ENCODE measurements around the gene CDH2.

The CDH2 gene
- 0 reads per million in 3 experiments for total RNA-seq

DNA sequence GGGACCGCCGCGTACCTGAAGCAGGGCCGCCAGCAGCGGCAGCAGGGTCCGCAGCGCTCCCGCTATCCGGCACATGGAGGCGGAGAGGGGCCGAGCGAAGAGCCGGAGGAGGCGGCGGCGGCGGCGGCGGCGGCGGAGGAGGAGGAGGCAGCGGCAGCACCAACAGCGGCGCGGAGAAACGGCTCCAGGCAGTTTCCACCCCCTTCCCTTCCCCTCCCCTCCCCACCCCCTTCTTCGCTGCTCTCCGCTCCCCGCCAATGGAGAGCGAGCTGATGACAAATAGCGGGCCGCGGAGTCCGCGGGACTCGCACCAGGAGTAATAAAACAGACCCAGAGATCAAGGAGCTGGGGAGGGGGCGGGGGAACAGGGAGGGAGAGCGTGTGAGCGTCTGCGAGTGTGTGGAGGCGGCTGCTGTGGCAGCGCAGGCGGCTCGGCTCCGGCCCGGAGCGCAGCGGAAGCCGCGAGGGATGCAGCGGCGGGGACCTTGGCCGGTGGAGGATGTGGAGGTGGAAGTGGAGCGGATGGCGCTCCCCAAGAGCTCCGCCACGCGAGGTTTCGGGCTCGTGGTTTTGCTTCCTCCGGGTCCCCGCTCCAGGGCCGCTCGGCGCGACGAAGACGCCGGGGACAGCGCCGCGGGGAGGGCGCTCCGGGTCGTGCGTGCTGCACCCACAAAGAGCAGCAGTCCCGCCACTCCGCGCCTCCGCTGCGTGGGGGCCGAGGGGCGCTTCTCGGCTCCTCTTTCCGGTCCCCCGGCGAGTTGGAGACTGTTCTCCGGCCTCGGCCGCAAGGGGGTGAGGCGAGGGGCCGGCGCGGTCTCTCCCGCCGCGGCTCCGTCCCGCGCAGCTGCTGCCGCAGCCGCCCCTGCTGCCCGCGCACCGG lies at the start of gene CDH2:
TSS of gene CDH2 (minus strand) at position 183 of the 880 bp plus-strand sequence. CDS start at position 75, 108 bp downstream.
- no peak for DNase-seq

DNA sequence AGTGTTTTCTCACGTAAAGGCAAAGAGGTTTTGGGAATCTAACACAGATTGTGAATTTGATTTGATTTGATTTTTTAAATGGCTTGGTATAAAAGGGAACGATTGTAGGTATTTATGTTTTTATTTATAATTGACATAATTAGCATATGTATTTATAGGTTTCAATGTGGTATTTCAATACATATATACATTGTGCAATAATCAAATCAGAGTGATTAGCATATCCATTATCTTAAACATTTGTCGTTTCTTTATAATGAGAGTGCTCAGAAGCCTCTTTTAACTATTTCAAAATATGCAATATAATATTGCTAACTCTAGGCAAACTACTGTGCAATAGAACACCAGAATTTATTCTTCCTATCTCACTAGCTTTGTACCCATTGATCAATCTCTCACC lies 35.1 kb upstream of the CDH2 start:
- no peak for DNase-seq

GRCh38 chr18:28208712-28209265 lies 31.9 kb upstream of the CDH2 start:
- no peak for DNase-seq

DNA sequence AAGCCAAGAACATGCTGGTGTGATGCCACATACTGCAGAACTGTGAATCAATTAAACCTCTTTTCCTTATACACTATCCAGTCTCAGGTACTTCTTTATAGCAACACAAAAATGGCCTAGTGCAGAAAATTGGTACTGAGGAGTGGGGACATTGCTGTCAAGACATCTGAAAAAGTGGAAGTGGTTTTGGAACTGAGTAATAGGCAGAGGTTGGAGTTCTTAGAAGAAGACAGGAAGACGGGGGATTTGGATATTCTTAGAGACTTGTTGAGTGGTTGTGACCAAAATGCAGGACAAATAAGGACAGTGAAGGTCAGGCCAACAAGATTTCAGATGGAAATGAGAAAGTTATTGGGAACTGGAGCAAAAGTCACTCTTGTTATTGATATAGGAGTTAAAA lies 31.3 kb upstream of the CDH2 start:
- no peak for DNase-seq

DNA sequence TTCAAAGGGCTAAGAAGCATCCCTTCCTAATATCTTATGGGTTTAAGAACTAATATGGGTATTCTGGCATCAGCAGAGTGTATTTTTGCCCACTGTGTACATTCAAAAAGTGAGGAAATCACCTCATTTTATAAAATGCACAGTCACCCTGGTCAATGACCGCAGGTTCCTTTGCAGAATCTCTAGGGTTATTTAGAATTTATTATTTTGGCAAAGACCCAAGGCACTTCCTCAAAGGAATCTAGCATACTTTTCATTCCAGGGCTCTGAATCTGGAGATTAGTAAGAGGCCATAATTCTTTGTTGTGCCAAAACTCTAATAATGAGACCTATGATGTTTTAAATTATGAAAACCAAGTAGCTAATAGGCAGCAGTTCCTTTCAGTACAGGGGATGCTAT lies 27.2 kb upstream of the CDH2 start:
- DNase-seq = no peak

GRCh38 chr18:28201056-28201455 lies 24.1 kb upstream of the CDH2 start:
- DNase-seq = no peak

DNA sequence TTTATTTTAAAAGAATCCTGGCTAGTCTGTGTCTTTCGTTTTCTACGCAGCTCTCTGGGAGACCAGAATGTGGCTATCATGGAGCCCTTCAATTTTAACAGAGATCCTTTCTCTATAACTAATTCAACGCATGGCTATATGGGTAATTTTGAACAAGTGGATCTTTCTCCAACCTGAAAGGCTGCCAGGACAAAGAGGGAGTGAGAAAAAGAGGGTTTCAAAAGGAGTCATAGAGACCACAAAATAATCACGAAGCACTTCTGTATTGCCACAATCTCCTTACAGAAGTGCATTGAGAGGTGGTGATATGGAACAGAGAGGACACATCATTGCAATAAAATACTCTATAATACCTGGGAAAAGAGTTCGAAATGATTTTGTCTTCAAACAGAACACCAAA lies 21.7 kb upstream of the CDH2 start:
- DNase-seq = no peak

DNA sequence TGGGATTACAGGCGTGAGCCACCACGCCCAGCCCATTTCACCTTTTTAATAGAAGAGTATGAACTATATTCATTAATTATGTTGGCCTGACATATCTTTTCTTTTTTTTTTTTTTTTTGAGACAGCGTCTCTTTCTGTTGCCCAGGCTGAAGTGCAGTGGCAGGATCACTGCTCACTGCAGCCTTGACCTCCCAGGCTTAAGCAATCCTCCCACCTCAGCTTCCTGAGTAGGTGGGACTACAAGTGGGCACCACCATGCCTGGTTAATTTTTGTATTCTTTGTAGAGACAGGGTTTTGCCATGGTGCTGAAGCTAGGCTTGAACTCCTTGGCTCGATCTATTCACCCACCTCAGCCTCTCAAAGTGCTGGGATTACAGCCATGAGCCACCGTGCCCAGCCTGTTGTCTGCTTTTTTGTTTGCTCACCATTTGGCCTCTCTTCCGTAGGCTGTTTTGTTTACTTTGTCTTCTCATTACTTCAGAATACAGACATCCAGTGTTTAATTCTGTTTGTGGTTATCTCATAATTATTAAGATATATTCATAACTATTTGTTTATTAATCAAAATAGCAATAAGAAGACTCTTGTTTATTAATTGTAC lies 16.3 kb upstream of the CDH2 start:
- DNase-seq = no peak

- no peak for DNase-seq
Observed at GRCh38 chr18:28189400-28190239, 12.7 kb upstream of the CDH2 start.

DNA sequence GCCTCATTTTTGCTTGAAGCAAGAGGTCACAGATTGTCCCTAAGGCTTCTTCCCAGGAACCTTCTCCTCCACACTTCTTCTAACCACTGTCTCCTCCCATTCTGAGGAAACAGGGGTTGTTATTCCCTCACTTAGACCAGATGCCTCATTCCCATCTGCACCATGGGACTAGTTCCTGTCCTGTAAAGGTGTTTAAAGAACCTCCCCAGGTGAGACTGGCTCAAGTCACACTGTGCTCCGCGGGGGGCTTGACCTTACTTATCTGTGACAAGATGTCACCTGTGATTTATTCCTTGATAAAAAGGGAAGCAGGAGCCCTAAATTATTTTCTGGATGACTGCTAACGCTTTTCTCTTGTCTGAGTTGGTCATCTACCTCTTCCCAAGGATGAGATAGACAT lies 8.2 kb upstream of the CDH2 start:
- no peak for DNase-seq

DNA sequence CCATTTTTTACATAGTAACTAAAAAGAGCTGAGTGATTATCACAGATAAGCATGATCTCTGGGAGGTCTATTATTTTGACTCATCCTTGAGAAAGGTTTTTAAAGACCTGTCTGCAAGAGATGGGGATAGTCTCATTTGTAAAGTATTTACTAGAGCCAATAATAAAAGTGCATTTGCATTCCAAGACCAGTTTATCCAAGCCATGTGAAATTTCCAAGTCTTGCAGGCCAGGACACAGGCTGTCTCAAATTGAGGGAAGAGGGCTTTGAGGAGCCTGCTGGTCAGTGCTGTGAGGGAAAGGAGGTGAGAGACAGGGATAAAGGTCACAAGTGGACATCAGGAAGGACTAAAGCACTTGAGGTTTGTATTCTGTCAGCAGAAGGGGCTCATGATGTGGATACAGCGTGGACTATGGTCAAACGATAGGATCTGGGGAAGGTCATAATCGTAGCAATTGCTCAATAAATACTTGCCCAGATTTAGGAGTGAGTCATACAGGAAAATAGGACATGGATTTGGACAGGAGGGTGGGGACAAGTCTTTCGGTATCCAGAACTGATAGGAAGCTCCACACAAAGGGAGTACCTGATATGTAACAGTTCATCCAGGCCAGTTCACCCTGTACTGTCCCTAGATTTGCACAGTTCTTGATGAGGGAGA lies 6.6 kb upstream of the CDH2 start:
- DNase-seq = no peak

DNA sequence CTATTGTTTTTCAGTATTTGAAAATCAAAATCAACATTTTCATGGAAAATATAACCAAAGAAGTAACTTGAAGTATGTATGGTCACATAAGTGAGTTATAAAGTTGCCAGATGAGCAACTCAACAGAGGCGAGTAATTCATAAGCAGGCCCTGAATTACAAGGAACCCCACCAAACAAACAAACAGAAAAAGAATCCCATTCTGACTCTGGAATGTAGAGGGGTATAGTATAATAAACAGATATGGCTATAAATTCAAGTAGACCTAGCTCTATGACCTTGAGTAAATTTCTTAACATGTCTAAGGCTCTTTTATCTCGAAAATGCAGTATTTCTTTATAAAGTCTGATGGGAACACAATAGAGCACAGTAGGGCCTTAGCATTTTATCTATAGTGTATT lies 4.7 kb upstream of the CDH2 start:
- DNase-seq = no peak

- DNase-seq = no peak
Observed at GRCh38 chr18:28178720-28179119, 1.8 kb upstream of the CDH2 start.

DNA sequence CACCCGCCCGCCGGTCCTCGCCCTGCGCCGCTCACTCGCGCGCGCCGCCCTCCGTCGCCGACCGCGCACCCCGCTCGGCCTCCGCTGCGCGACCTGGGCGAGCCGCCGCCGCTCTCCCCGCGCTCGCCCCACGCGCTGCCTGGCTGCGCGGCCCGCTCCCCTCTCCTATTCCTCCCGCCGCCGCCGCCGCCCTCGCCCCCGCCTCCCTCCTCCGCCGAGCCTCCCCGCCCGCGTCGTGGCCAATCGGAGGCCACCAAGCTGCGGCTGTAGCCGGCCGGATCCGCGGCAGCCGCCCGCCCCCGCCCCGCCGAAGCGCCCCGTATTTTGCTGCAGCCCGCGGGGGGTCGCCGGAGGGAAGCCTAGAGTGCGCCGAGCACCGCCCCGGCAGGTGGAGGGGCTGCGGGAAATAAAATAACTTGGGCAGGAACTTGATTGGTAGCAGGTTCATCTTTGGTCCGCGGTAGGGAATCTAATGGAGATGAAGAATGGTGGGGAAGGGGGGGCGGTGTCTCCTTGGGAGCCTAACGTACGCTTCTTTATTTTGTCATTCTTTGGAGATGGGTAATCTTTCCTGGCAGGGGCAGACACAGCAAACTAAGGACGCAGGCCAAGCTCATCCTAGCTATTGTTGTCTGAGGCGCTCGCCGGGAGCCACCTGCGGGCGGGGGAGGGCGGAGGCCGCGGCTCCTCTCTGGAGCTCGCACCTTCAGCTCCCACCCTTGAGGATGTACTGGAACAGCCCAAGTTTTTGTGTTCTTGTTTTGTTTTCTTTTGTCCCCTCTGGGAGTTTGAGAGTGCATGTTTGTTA lies 1.1 kb upstream of the CDH2 start:
- DNase-seq = no peak

- no peak for DNase-seq
Observed at GRCh38 chr18:28176698-28176947, 307 bp downstream of the CDH2 start.

DNA sequence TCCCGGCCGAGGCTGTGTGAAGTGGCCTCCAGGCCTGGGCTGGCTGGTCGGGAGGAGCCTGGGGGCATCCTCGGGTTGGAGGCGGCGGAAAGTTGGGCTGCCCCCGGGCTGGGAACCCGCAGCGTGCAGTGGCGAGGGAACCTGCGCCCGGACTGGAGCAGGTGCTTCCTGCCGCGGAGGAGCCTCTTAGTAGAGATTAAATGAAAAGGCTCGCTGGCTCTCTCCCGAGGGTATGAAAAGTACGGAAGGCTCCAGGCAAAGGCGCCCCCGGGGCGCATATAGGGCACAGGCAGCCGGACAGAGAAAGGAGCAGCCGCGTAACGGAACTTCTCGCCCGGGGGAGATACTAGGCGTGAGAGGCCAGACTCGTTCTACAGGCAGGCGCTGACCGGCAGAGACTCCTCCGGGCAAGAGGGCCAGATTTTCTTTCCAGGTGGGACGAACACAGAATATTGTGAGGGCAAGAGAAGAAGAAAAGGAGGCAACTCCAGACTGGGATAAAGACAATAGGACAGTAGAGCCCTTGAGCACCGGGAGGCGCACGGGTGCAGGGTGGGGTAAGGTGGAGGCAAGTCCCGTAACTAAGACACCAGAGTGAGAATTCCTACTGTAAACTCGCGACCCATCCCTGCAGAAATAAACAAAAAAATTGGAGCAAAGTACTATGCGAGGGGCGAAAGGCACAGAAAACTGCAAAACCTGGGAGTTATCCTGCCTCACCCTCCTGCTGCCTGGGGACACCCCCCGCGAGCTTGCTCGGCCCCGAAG lies 816 bp downstream of the CDH2 start:
- no peak for DNase-seq

DNA sequence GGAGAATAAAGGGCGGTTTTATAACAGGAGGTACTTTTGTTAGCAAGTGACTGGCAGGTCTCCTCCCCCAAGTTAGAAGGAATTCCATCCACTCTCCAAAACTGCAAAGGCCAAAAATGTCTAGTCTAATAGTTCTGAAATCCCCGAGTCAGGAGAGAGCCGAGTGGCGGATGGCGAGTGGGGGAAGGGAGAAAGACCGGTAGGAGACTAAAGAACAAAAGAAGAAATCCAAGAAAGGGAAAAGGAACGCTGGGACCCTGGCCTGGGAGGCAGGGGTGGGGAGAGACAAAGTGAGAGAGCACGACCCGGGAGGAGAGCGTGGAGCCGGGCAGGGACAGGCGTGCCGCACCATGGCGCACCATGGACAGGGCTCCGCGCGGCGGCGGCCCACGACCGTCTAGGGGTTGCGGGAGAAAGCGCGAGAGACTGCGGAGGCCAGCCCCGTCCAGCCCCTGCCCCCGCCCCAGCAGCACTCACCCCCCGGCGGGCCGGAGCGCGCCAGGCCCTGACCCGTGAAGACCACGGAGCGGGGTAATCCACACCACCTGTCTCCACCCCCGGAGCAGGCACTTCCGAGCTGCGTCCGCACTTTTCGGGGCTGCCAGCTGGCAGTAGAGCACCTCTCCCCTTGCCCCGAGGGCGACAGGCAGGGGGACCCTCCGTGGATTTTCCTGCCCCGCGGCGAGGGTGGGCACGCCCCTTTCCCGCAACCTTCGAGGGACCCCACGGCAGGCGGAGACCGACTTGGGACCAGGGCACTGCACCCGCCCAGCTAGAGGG lies 1.6 kb downstream of the CDH2 start:
- DNase-seq = no peak

DNA sequence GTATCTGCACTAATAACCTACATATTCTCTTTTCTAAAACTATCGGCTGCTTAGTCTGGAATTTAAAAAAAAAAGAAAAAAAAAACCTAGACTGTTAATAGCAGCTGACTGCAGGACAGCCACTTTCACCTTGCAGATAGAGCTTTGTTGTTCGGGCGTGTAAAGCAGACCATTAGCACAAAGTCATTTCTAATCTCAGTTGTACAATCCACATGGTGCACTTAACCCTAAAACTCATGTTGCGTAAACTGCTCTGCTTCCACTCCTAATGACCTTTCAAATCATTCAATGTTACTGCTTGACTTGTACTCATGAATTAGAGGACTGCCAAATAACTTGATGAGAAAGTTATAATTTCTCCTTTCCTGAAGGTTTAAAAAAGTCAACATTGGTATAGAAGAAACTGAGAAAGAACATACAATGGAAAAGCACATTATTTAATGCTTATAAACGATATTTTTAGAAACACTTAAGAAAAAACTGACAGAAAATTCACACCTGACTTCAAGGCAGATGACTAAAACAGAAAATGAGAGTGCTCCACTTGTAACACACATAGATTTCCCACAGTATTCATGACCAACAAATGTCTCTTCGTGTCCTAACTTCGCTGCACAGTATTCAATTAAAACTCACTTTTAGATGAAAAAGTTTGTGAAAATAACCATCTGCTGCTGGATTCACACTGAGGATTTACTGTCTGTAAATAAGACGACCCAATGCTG lies 2.6 kb downstream of the CDH2 start:
- DNase-seq = no peak

GRCh38 chr18:28171837-28172236 lies 5.1 kb downstream of the CDH2 start:
- DNase-seq = no peak

GRCh38 chr18:28168725-28169124 lies 8.2 kb downstream of the CDH2 start:
- DNase-seq = no peak
